Activated naive CD4-positive, alpha-beta T cell treated with anti-CD3 and anti-CD28 coated beads, Interleukin-2, amount 10 ng/mL, durations not matched to agents 7 days and 5 days (primary cell): ENCODE measurements around the gene LRRC59.
"Not testable (repeated sequence)": the region's sequence is repeated elsewhere in the genome, so short reads cannot be mapped to it uniquely, and the experiment has no call there.

Source experiments
- CTCF ChIA-PET: fragments of 350-600 bp; sonication (Branson Sonifier 250); formaldehyde crosslinking; loops from one replicate; lab custom pipeline; 2021; ENCODE audit warnings: antibody characterized with exemption; lab: Charles Lee
- DNase-seq: peaks from one replicate; pipeline ENCODE4 v3.0.0-alpha.2; 2020
- H3K27ac Mint-ChIP-seq: one replicate; pipeline ENCODE4 v1.8.0; 2021; ENCODE audit warnings: mild to moderate bottlenecking, moderate library complexity, mixed read lengths
- H3K27me3 Mint-ChIP-seq: one replicate; pipeline ENCODE4 v1.8.0; 2021; ENCODE audit warnings: mild to moderate bottlenecking, mixed read lengths
- H3K36me3 Mint-ChIP-seq: one replicate; pipeline ENCODE4 v1.8.0; 2021; ENCODE audit warnings: mixed read lengths
- H3K4me1 Mint-ChIP-seq: one replicate; pipeline ENCODE4 v1.8.0; 2021; ENCODE audit warnings: mixed read lengths
- H3K4me3 Mint-ChIP-seq: one replicate; pipeline ENCODE4 v1.8.0; 2021; ENCODE audit warnings: mild to moderate bottlenecking, moderate library complexity, mixed read lengths
- H3K9me3 Mint-ChIP-seq: one replicate; pipeline ENCODE4 v1.8.0; 2021; ENCODE audit warnings: mixed read lengths

Gene LRRC59

GRCh38 chr17:50419577-50419976, 22.3 kb upstream of the LRRC59 start:
- not testable (repeated sequence) for H3K4me3 Mint-ChIP-seq, H3K9me3 Mint-ChIP-seq, H3K36me3 Mint-ChIP-seq, DNase-seq, H3K27ac Mint-ChIP-seq
- peaks cover 19% of the 10 kb centered on the region for H3K27me3 Mint-ChIP-seq
- peaks cover 24% of the 10 kb centered on the region for H3K4me1 Mint-ChIP-seq
- CTCF ChIA-PET: interaction anchor here (3.1 kb wide), 1 partner anchor 22 kb away, joined by 12 read pairs; the partner anchor contains the start of gene LRRC59

- Mint-ChIP-seq H3K27me3 (peaks cover 38% of the 10 kb centered on the region), H3K4me1 (peaks cover 2% of the 10 kb centered on the region), H3K9me3 (no peaks in the 10 kb centered on the region), H3K27ac (no peak overlapping the region), H3K36me3 (no peaks in the 10 kb centered on the region), H3K4me3 (no peak overlapping the region)
- DNase-seq: no peak
- CTCF ChIA-PET: no interaction called here
These were observed 17.5 kb upstream of the LRRC59 start for GRCh38 chr17:50414808-50415207.

GRCh38 chr17:50412188-50412732, 14.9 kb upstream of the LRRC59 start:
- CTCF ChIA-PET: interaction anchor here (1.4 kb wide), 1 partner anchor 15 kb away, joined by 8 read pairs; the partner anchor contains the start of gene LRRC59

GRCh38 chr17:50407921-50408320, 10.6 kb upstream of the LRRC59 start:
- Mint-ChIP-seq H3K27ac (no peak overlapping the region), H3K4me3 (no peak overlapping the region), H3K36me3 (no peaks in the 10 kb centered on the region), H3K4me1 (no peaks in the 10 kb centered on the region), H3K27me3 (peaks cover 53% of the 10 kb centered on the region), H3K9me3 (no peaks in the 10 kb centered on the region)
- CTCF ChIA-PET: interaction anchor here (2.8 kb wide), 1 partner anchor 11 kb away, joined by 13 read pairs; the partner anchor contains the start of gene LRRC59
- DNase-seq: no peak

More at GRCh38 chr17:50412188-50412732, 14.9 kb upstream of the LRRC59 start:
- Mint-ChIP-seq H3K9me3 (no peaks in the 10 kb centered on the region), H3K36me3 (no peaks in the 10 kb centered on the region), H3K27me3 (peaks cover 35% of the 10 kb centered on the region), H3K4me1 (no peaks in the 10 kb centered on the region), H3K4me3 (no peak overlapping the region), H3K27ac (no peak overlapping the region)
- DNase-seq: no peak

- DNase-seq: no peak
- Mint-ChIP-seq H3K4me1 (no peaks in the 10 kb centered on the region), H3K36me3 (no peaks in the 10 kb centered on the region), H3K4me3 (no peak overlapping the region), H3K27ac (no peak overlapping the region), H3K9me3 (no peaks in the 10 kb centered on the region), H3K27me3 (peaks cover 46% of the 10 kb centered on the region)
- CTCF ChIA-PET: interaction anchor here (2.8 kb wide), 1 partner anchor 10 kb away, joined by 13 read pairs; the partner anchor contains the start of gene LRRC59
These were observed 9.3 kb upstream of the LRRC59 start for GRCh38 chr17:50406578-50406977.

GRCh38 chr17:50405351-50405750, 8.0 kb upstream of the LRRC59 start:
- H3K4me3 Mint-ChIP-seq, CTCF ChIA-PET, H3K27ac Mint-ChIP-seq: not testable (repeated sequence)

DNA sequence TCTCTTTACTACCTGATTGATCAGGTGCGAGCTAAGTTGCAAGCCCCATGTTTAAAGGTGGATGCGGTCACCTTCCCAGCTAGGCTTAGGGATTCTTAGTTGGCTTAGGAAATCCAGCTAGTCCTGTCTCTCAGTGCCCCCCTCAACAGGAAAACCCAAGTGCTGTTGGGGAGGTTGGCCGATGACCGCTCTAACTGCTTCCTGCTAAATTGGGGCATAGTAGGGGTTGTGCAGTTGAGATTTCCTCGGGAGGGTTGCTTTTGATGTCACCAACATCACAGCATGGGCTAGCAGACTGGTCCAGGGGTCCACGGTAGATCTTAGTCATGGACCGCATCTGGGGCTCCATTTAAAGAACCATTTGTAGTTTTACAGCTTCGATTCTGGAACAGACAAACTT, 2.3 kb upstream of the LRRC59 start:
- DNase-seq, H3K36me3 Mint-ChIP-seq, H3K4me3 Mint-ChIP-seq, H3K27me3 Mint-ChIP-seq, H3K27ac Mint-ChIP-seq, H3K9me3 Mint-ChIP-seq, CTCF ChIA-PET: not testable (repeated sequence)
- H3K4me1 Mint-ChIP-seq: peaks cover 23% of the 10 kb centered on the region

More at GRCh38 chr17:50405351-50405750, 8.0 kb upstream of the LRRC59 start:
- not testable (repeated sequence) for H3K9me3 Mint-ChIP-seq, H3K4me1 Mint-ChIP-seq, H3K36me3 Mint-ChIP-seq, DNase-seq
- peaks cover 40% of the 10 kb centered on the region for H3K27me3 Mint-ChIP-seq

GRCh38 chr17:50398672-50399071, 1.3 kb upstream of the LRRC59 start:
- CTCF ChIA-PET: interaction anchor here (1.3 to 3.7 kb wide), 5 partner anchors 17 to 81 kb away, joined by 3 to 32 read pairs (median 10); partner anchors contain the start of genes EME1, MRPL27 and RSAD1
- Mint-ChIP-seq H3K36me3 (peaks cover 15% of the 10 kb centered on the region), H3K4me1 (peaks cover 27% of the 10 kb centered on the region)
- H3K9me3 Mint-ChIP-seq, H3K27ac Mint-ChIP-seq, H3K27me3 Mint-ChIP-seq, H3K4me3 Mint-ChIP-seq, DNase-seq: not testable (repeated sequence)

DNA sequence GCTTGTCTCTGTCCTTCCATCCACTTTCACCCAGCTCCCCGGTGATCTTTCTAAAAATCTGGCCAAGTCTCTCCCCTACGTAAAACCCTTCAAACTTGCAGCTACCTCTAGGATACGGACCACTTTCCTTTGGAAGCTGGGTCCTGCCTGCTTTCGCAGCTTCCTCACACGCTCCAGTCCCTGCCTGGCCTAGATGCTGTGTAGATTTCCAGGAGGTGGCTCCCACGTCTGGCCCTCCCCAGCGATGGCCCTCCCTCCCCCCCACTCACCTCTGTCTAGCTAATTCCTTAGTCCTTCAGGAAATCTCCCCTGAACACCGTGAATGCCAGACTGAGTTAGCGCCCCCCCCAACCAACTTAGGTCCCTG, 579 bp upstream of the LRRC59 start:
- H3K4me3 Mint-ChIP-seq: peak overlapping the region; percentile 93

DNA sequence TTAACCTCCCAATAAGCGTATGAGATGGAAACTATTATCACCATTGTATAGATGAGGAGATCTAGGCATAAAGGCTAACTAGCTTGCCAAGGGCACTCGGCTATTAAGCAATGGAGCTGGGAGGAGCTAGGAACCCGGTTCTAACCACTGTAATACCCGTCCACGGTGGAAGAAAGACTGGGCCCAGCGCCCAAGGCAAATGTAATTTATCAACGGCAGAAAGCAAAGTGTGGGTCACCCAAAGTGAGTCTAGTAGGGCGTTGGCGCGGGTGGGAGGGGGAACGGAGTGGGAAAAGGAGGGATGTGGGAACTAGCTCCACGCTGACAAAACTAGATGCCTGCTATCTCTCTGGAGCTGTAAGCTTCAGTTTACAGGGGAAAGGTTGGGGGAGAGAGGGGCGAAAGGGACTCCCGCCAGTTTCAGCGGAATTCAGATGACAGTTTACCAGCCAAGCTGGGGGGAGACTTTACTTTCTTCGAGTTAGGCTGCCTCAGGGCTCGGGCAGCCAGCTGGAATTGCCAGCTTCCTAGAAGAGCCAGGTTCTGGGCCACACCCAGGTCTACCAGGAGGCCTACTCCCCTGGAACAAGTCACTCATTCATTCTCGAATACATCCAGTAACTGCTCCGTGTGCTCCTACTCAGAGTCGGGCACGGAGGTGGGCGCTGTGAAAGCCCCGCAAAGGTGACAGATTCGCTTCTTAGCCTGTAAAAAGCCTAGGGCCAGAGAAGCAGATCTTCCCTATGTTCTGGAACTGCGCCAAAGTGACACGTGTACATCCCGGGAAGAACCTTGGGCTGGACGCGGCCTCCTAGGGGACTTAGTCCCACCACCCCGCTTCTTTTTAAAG, 837 bp downstream of the LRRC59 start:
- Mint-ChIP-seq H3K4me1 (peaks cover 32% of the 10 kb centered on the region), H3K4me3 (peak overlapping the region; percentile 93), H3K27me3 (no peaks in the 10 kb centered on the region), H3K36me3 (peaks cover 32% of the 10 kb centered on the region), H3K27ac (peak overlapping the region; percentile 94), H3K9me3 (no peaks in the 10 kb centered on the region)
- CTCF ChIA-PET: interaction anchor here (0.5 to 3.7 kb wide), 24 partner anchors 8 to 785 kb away, joined by 3 to 32 read pairs (median 6); partner anchors contain the start of genes ACSF2, EME1, MRPL27 and XYLT2
- peak; percentile 32 for DNase-seq

More for the DNA sequence above, 579 bp upstream of the LRRC59 start:
- no peak for DNase-seq
- H3K36me3 Mint-ChIP-seq: peaks cover 22% of the 10 kb centered on the region
- peak overlapping the region; percentile 94 for H3K27ac Mint-ChIP-seq
- no peaks in the 10 kb centered on the region for H3K27me3 Mint-ChIP-seq
- H3K4me1 Mint-ChIP-seq: peaks cover 32% of the 10 kb centered on the region
- H3K9me3 Mint-ChIP-seq: no peaks in the 10 kb centered on the region
- CTCF ChIA-PET: interaction anchor here (0.9 to 3.7 kb wide), 25 partner anchors 9 to 123 kb away, joined by 3 to 32 read pairs (median 6); partner anchors contain the start of genes ACSF2, EME1, MRPL27 and RSAD1

DNA sequence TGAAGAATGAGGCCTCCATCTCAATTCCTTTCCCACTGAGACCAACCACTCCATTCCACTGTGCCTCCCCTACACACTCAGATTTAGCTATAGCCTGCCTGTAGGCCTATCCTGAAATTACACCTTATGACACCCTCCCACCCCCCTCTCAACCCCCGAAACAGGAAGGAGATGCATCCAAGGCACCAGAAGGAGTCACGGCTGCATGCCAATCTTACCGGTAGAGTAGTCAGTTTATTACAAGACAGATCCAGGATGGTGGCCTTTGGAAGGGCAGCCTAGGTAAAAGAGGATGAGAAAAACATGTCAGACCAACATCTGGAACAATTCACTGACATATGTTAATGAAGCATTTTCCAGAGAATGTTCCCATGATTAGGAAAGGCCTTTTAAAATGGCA, 2.6 kb downstream of the LRRC59 start:
- DNase-seq: no peak
- H3K9me3 Mint-ChIP-seq: no peaks in the 10 kb centered on the region
- peaks cover 40% of the 10 kb centered on the region for H3K36me3 Mint-ChIP-seq
- no peaks in the 10 kb centered on the region for H3K27me3 Mint-ChIP-seq
- H3K27ac Mint-ChIP-seq: peak overlapping the region; percentile 25
- peak overlapping the region; percentile 93 for H3K4me3 Mint-ChIP-seq
- CTCF ChIA-PET: no interaction called here
- H3K4me1 Mint-ChIP-seq: peaks cover 32% of the 10 kb centered on the region

DNA sequence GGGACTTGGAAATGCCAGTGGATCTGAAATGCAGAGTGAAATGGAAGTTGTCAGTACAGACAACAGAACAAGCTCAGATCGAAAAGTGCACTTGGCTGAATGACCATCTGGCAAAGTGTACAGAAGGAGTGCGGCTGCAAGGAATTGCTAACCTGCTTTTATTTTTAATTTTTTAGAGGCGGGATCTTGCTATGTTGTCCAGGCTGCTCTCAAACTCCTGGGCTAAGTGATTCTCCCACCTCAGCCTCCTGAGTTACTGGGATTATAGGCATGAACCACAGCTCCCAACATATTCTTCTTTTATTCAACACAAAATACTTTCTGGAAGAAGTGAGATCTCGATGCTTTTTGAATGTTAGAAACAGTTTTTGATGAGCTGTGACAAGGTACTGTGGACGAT, 3.6 kb downstream of the LRRC59 start:
- no peaks in the 10 kb centered on the region for H3K9me3 Mint-ChIP-seq

DNA sequence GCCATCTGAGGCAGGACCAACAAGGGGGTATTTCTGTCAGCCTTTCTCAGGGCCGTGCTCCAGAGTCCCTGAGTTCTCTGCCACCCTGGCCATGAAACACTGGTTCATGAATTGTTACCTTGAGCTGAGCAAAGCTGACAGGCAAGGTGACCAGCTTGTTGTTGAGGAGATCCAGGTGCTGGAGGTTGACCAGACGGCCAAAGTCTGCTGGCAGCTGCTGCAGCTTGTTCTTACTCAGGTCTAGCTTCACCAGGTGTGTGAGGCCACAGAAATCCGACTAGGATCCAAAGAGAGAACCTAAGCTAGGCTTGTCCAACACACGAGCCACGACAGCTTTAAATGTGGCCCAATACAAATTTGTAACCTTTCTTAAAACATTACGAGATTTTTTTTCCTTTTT, 4.7 kb downstream of the LRRC59 start:
- Mint-ChIP-seq H3K27ac (no peak overlapping the region), H3K36me3 (peaks cover 56% of the 10 kb centered on the region)
- CTCF ChIA-PET: interaction anchor here (1.0 kb wide), 1 partner anchor 12 kb away, joined by 3 read pairs; no protein-coding TSS in a partner anchor

More for the DNA sequence above, 3.6 kb downstream of the LRRC59 start:
- Mint-ChIP-seq H3K27ac (no peak overlapping the region), H3K4me1 (peaks cover 32% of the 10 kb centered on the region), H3K36me3 (peaks cover 45% of the 10 kb centered on the region), H3K4me3 (no peak overlapping the region), H3K27me3 (no peaks in the 10 kb centered on the region)
- no peak for DNase-seq
- CTCF ChIA-PET: no interaction called here

GRCh38 chr17:50389534-50389933, 7.8 kb downstream of the LRRC59 start:
- Mint-ChIP-seq H3K9me3 (no peaks in the 10 kb centered on the region), H3K4me3 (no peak overlapping the region), H3K4me1 (peaks cover 9% of the 10 kb centered on the region), H3K27me3 (no peaks in the 10 kb centered on the region), H3K36me3 (peaks cover 61% of the 10 kb centered on the region), H3K27ac (no peak overlapping the region)
- no peak for DNase-seq
- CTCF ChIA-PET: no interaction called here

More for the DNA sequence above, 4.7 kb downstream of the LRRC59 start:
- no peak for DNase-seq
- no peaks in the 10 kb centered on the region for H3K27me3 Mint-ChIP-seq
- no peak overlapping the region for H3K4me3 Mint-ChIP-seq
- peaks cover 29% of the 10 kb centered on the region for H3K4me1 Mint-ChIP-seq
- no peaks in the 10 kb centered on the region for H3K9me3 Mint-ChIP-seq
